Kidney (tissue), 22 donors: ENCODE results near the gene SMIM21. TPM values are rescaled to one million over a fixed set of nuclear protein-coding genes. Genes with fewer than 3 reads are reported as not detected.

ENCODE experiments used
- DNase-seq, 5 donors: peaks; one replicate each; pipeline ENCODE4 v3.0.0-alpha.2; 2013 to 2020
- FAIRE-seq: peaks from 2 replicates; lab custom pipeline; 2012; peaks lifted over from hg19 to GRCh38; lab: Jason Lieb, UNC
- H3K27ac ChIP-seq, 2 donors: one replicate each; pipeline ENCODE4 v1.7.0; 2013; ENCODE audit warnings: low read depth in 2 of 2, low read length in 2 of 2, inconsistent platforms in 1 of 2
- H3K27me3 ChIP-seq: one replicate; pipeline ENCODE4 v1.7.1; 2013; ENCODE audit warnings: low read length, inconsistent platforms; ENCODE audit not compliant: control insufficient read depth, insufficient read depth
- H3K36me3 ChIP-seq, 3 donors: one replicate each; pipeline versions ENCODE4 v1.7.0 to v1.7.1; 2013; ENCODE audit warnings: low read length in 3 of 3, control low read depth in 1 of 3, inconsistent platforms in 1 of 3; ENCODE audit not compliant: insufficient read depth in 3 of 3, control insufficient read depth in 2 of 3
- H3K4me1 ChIP-seq, 3 donors: one replicate each; pipeline versions ENCODE4 v1.7.0 to v1.7.1; 2013; ENCODE audit warnings: low read length in 3 of 3, inconsistent platforms in 1 of 3, low read depth in 1 of 3; ENCODE audit not compliant: control insufficient read depth in 2 of 3, insufficient read depth in 2 of 3
- H3K4me3 ChIP-seq, 3 donors: one replicate each; pipeline versions ENCODE4 v1.7.0 to v1.8.1; 2013; ENCODE audit warnings: low read length in 3 of 3, control low read depth in 1 of 3, inconsistent platforms in 1 of 3
- H3K9ac ChIP-seq, 3 donors: one replicate each; pipeline versions ENCODE4 v1.7.0 to v1.7.1; 2013; ENCODE audit warnings: low read length in 3 of 3, control low read depth in 1 of 3, inconsistent platforms in 1 of 3
- H3K9me3 ChIP-seq, 3 donors: one replicate each; pipeline versions ENCODE4 v1.7.0 to v1.7.1; 2013; ENCODE audit warnings: low read length in 3 of 3, control low read depth in 1 of 3, inconsistent platforms in 1 of 3; ENCODE audit not compliant: control insufficient read depth in 2 of 3, insufficient read depth in 1 of 3
- CTCF ChIP-seq: IDR thresholded peaks from 3 replicates; pipeline ENCODE4 v1.5.1; 2012; ENCODE audit warnings: mild to moderate bottlenecking, moderate library complexity, borderline replicate concordance; ENCODE audit not compliant: insufficient read depth; ENCODE audit errors: extremely low read depth
- intact Hi-C: fragments of 100-400 bp; cut with DNase I; formaldehyde crosslinking; loops from one replicate; pipeline ENCODE4 v1.11.1; 2022
- long read RNA-seq, 10 donors: library from polyadenylated mRNA in 1 of 10; unstranded in 1 of 10; transcript quantifications; one replicate each; pipeline ENCODE4 v2.0.0 and lab custom pipeline, GENCODE V29; 2021 to 2026
- polyA plus RNA-seq: library from polyadenylated mRNA; stranded (reverse); fragments of 350-450 nt; fragmentation: Illumina TruSeq; extraction: RNeasy Lipid Tissue Mini Kit (QIAGEN cat#74804); gene quantifications from one replicate; pipeline ENCODE4 v1.2.3, GENCODE V29; 2014; ENCODE audit warnings: low read depth, low replicate concordance; ENCODE audit not compliant: insufficient read depth
- total RNA-seq: library from RNA; stranded (reverse); fragmentation: NEBNext Ultra II Directional; extraction: Animal tissue kit (Norgen Biotek cat#: 25700); gene quantifications from one replicate; pipeline ENCODE4 v1.2.1, GENCODE V29; 2021
- donor health status: control.
- donor health status: control.
- donor health status: control.
- donor health status: control.
- donor health status: control.
- donor health status: DM: yes; HTN: yes; CAD: no.
- donor health status: Normal renal cell carcinoma (clear cell type).

SMIM21 gene
- not detected for total RNA-seq
- not detected for polyA plus RNA-seq
- long read RNA-seq, donor 1 = 0 reads
- long read RNA-seq, donor 2 = 0 reads
- long read RNA-seq, donor 3 = 0 reads
- long read RNA-seq, donor 4 = 0 reads
- long read RNA-seq, donor 5 = 0 reads
- long read RNA-seq, donor 6 = 0 reads
- long read RNA-seq, donor 7 = 0 reads
- long read RNA-seq, donor 8 = 0 reads
- long read RNA-seq, donor 9 = 0 reads
- long read RNA-seq, donor 10 = 0 reads

GRCh38 chr18:75427603-75428002 is at the start of gene SMIM21:
Gene SMIM21 (minus strand): TSS chr18:75427703. CDS start chr18:75427563, 140 bp downstream.
- DNase-seq (no peak), FAIRE-seq (no peak)
- Histone ChIP-seq H3K4me3 (no peak within 1 kb of the TSS), H3K4me1 (no peaks in the 10 kb centered on the region), H3K9ac (no peak within 1 kb of the TSS), H3K36me3 (no peaks in the 10 kb centered on the region), H3K9me3 (no peaks in the 10 kb centered on the region), H3K27ac (no peak within 1 kb of the TSS), H3K27me3 (no peaks in the 10 kb centered on the region)
- TF ChIP-seq CTCF = no peak
- intact Hi-C loops = no loop called here

- Histone ChIP-seq H3K4me3 (no peak overlapping the region), H3K9me3 (no peaks in the 10 kb centered on the region), H3K36me3 (no peaks in the 10 kb centered on the region), H3K27me3 (no peaks in the 10 kb centered on the region), H3K4me1 (no peaks in the 10 kb centered on the region), H3K27ac (no peak overlapping the region), H3K9ac (no peak overlapping the region)
- DNase-seq (peak in 1 of 5 donors; percentile 39), FAIRE-seq (no peak)
- TF ChIP-seq CTCF = no peak
- intact Hi-C loops = no loop called here
Observed at GRCh38 chr18:75475228-75475627, 47.7 kb upstream of the SMIM21 start.

- Histone ChIP-seq H3K4me1 (no peaks in the 10 kb centered on the region), H3K27ac (no peak overlapping the region), H3K4me3 (no peak overlapping the region), H3K9ac (no peak overlapping the region), H3K36me3 (no peaks in the 10 kb centered on the region), H3K27me3 (no peaks in the 10 kb centered on the region), H3K9me3 (no peaks in the 10 kb centered on the region)
- intact Hi-C loops = no loop called here
- TF ChIP-seq CTCF = no peak
- FAIRE-seq = no peak
- no peak for DNase-seq
Observed at GRCh38 chr18:75474332-75474731, 46.8 kb upstream of the SMIM21 start.

- Histone ChIP-seq H3K27ac (no peak overlapping the region), H3K27me3 (no peaks in the 10 kb centered on the region), H3K9me3 (no peaks in the 10 kb centered on the region), H3K4me1 (no peaks in the 10 kb centered on the region), H3K9ac (no peak overlapping the region), H3K4me3 (no peak overlapping the region), H3K36me3 (no peaks in the 10 kb centered on the region)
- intact Hi-C loops = no loop called here
- no peak for TF ChIP-seq CTCF
- FAIRE-seq (no peak), DNase-seq (no peak)
Observed at GRCh38 chr18:75473316-75473715, 45.8 kb upstream of the SMIM21 start.
